CD4-positive, alpha-beta memory T cell (primary cell): ENCODE measurements around the gene WDR12. TPM values are rescaled to one million over a fixed set of nuclear protein-coding genes. Genes with fewer than 3 reads are reported as not detected.
"Not testable (repeated sequence)": the region's sequence is repeated elsewhere in the genome, so short reads cannot be mapped to it uniquely, and the experiment has no call there.

Experiments used
- CTCF ChIA-PET: fragments of 350-600 bp; sonication (Branson Sonifier 250); formaldehyde crosslinking; loops from one replicate; lab custom pipeline; 2021; ENCODE audit warnings: inconsistent platforms; ENCODE audit not compliant: partially characterized antibody; lab: Charles Lee
- POLR2A ChIA-PET: fragments of 350-600 bp; sonication (Branson Sonifier 250); formaldehyde crosslinking; loops from one replicate; lab custom pipeline; 2021; ENCODE audit not compliant: partially characterized antibody; lab: Charles Lee
- DNase-seq, 5 donors: peaks; one replicate each; pipeline versions ENCODE4 v3.0.0 to v3.0.0-alpha.2; 2020 to 2022; ENCODE audit warnings: mixed read lengths in 1 of 5
- H3K27ac ChIP-seq: one replicate; pipeline ENCODE4 v1.7.0; 2013; ENCODE audit warnings: low read depth, low read length
- H3K27me3 ChIP-seq: 2 replicates; pipeline ENCODE4 v1.7.0; 2013; ENCODE audit warnings: mild to moderate bottlenecking, low read length, moderate library complexity; ENCODE audit not compliant: insufficient read depth
- H3K36me3 ChIP-seq: 2 replicates; pipeline ENCODE4 v1.7.0; 2013; ENCODE audit warnings: mild to moderate bottlenecking, low read length, moderate library complexity; ENCODE audit not compliant: insufficient read depth
- H3K4me1 ChIP-seq: 2 replicates; pipeline ENCODE4 v1.7.0; 2013; ENCODE audit warnings: mild to moderate bottlenecking, low read length, moderate library complexity; ENCODE audit not compliant: insufficient read depth
- H3K4me3 ChIP-seq, 2 donors: one replicate each; pipeline ENCODE4 v1.7.0; 2013; ENCODE audit warnings: low read length in 2 of 2, mild to moderate bottlenecking in 1 of 2
- H3K9me3 ChIP-seq, 2 donors: one replicate each; pipeline ENCODE4 v1.7.0; 2013; ENCODE audit warnings: low read length in 2 of 2, control low read depth in 1 of 2; ENCODE audit not compliant: control insufficient read depth in 1 of 2
- H3K27ac Mint-ChIP-seq, 7 donors: one replicate each; pipeline ENCODE4 v1.8.0; 2020 to 2021; ENCODE audit warnings: mixed read lengths in 7 of 7, mild to moderate bottlenecking in 6 of 7, inconsistent platforms in 3 of 7, moderate library complexity in 3 of 7
- H3K27me3 Mint-ChIP-seq, 2 donors: one replicate each; pipeline ENCODE4 v1.8.0; 2020 to 2021; ENCODE audit warnings: mixed read lengths in 2 of 2
- H3K36me3 Mint-ChIP-seq, 2 donors: one replicate each; pipeline ENCODE4 v1.8.0; 2020 to 2021; ENCODE audit warnings: mixed read lengths in 2 of 2, inconsistent platforms in 1 of 2, mild to moderate bottlenecking in 1 of 2
- H3K4me1 Mint-ChIP-seq, 4 donors: one replicate each; pipeline ENCODE4 v1.8.0; 2020 to 2021; ENCODE audit warnings: mixed read lengths in 4 of 4, mild to moderate bottlenecking in 1 of 4
- H3K4me3 Mint-ChIP-seq, 8 donors: one replicate each; pipeline ENCODE4 v1.8.0; 2020 to 2021; ENCODE audit warnings: mixed read lengths in 8 of 8, mild to moderate bottlenecking in 7 of 8, moderate library complexity in 6 of 8, inconsistent platforms in 3 of 8
- H3K9me3 Mint-ChIP-seq, 8 donors: one replicate each; pipeline ENCODE4 v1.8.0; 2020 to 2021; ENCODE audit warnings: mixed read lengths in 8 of 8, mild to moderate bottlenecking in 5 of 8, inconsistent platforms in 3 of 8, moderate library complexity in 1 of 8
- intact Hi-C: fragments of 100-400 bp; cut with micrococcal nuclease; formaldehyde crosslinking; loops from one replicate; pipeline ENCODE4 v1.15.1; 2023
- polyA plus RNA-seq, 2 donors: library from polyadenylated mRNA; unstranded; fragments of 300-500 nt; fragmentation: Illumina TruSeq; gene quantifications; one replicate each; pipeline ENCODE4 v1.2.3, GENCODE V29; 2021
- total RNA-seq, 2 experiments: library from RNA; stranded (reverse); gene quantifications; one replicate each; pipeline ENCODE4 v1.2.3, GENCODE V29; 2021

WDR12 gene
- total RNA-seq = 10 to 100 TPM; 21.3 to 25.0 TPM
- polyA plus RNA-seq = 10 to 100 TPM; 16.5 to 20.0 TPM

GRCh38 chr2:202911512-202912341, at the start of gene WDR12, which contains the start of gene CARF:
Gene WDR12 (minus strand): TSS chr2:202911673. CDS start chr2:202911476, 197 bp downstream.
Gene CARF (plus strand): TSS chr2:202912275. CDS start chr2:202941903, 29,628 bp downstream.
- H3K4me1 ChIP-seq = peaks cover 15% of the 10 kb centered on the region
- no peaks in the 10 kb centered on the region for H3K9me3 ChIP-seq
- intact Hi-C loops = loop anchor here (1.0 to 5.0 kb wide), 4 partner anchors 103 to 1459 kb away; partner anchors contain the start of genes FAM117B, NBEAL1, STRADB and TRAK2
- ChIA-PET POLR2A (interaction anchor here (0.9 to 2.4 kb wide), 9 partner anchors 37 to 534 kb away, joined by 3 to 28 read pairs (median 4); partner anchors contain the start of genes CYP20A1, FAM117B, ICA1L and NBEAL1), CTCF (interaction anchor here (0.6 to 2.1 kb wide), 5 partner anchors 11 to 906 kb away, joined by 3 to 7 read pairs (median 3); partner anchors contain the start of gene CYP20A1)
- H3K4me3 ChIP-seq = peak within 1 kb of the TSS; percentile 94 to 96
- peak within 1 kb of the TSS; percentile 92 to 99 (median 98) for H3K4me3 Mint-ChIP-seq
- DNase-seq = peak; percentile 92
- H3K27me3 Mint-ChIP-seq = no peaks in the 10 kb centered on the region
- H3K9me3 Mint-ChIP-seq = no peaks in the 10 kb centered on the region
- peak within 1 kb of the TSS; percentile 93 to 99 (median 98) for H3K27ac Mint-ChIP-seq
- no peaks in the 10 kb centered on the region for H3K27me3 ChIP-seq
- H3K4me1 Mint-ChIP-seq = peaks cover 16 to 48% (median 32%) of the 10 kb centered on the region in 4 donors
- peaks cover 0 to 12% of the 10 kb centered on the region in 2 donors for H3K36me3 Mint-ChIP-seq
- H3K36me3 ChIP-seq = no peaks in the 10 kb centered on the region
- peak within 1 kb of the TSS; percentile 74 for H3K27ac ChIP-seq

- CTCF ChIA-PET = no interaction called here
- Mint-ChIP-seq H3K27ac (no peak overlapping the region), H3K36me3 (peaks cover 29 to 33% of the 10 kb centered on the region in 2 donors), H3K27me3 (no peaks in the 10 kb centered on the region), H3K9me3 (no peaks in the 10 kb centered on the region), H3K4me1 (no peaks in the 10 kb centered on the region), H3K4me3 (no peak overlapping the region)
- no peaks in the 10 kb centered on the region for H3K27me3 ChIP-seq
- no peaks in the 10 kb centered on the region for H3K4me1 ChIP-seq
- no peak overlapping the region for H3K4me3 ChIP-seq
- no peaks in the 10 kb centered on the region for H3K9me3 ChIP-seq
- H3K27ac ChIP-seq = no peak overlapping the region
- peaks cover 8% of the 10 kb centered on the region for H3K36me3 ChIP-seq
- intact Hi-C loops = no loop called here
- DNase-seq = no peak
- POLR2A ChIA-PET = no interaction called here
Observed at GRCh38 chr2:202960524-202960923, 49.1 kb upstream of the WDR12 start.

GRCh38 chr2:202950592-202950991, 39.1 kb upstream of the WDR12 start:
- Histone ChIP-seq H3K9me3 (no peaks in the 10 kb centered on the region), H3K27me3 (no peaks in the 10 kb centered on the region), H3K4me1 (no peaks in the 10 kb centered on the region), H3K27ac (no peak overlapping the region), H3K36me3 (peaks cover 3% of the 10 kb centered on the region), H3K4me3 (no peak overlapping the region)
- CTCF ChIA-PET = no interaction called here
- no peak for DNase-seq
- Mint-ChIP-seq H3K4me1 (peaks cover 0 to 2% (median 0%) of the 10 kb centered on the region in 4 donors), H3K36me3 (peaks cover 41 to 48% of the 10 kb centered on the region in 2 donors), H3K4me3 (no peak overlapping the region), H3K27ac (no peak overlapping the region), H3K27me3 (no peaks in the 10 kb centered on the region), H3K9me3 (peaks cover under 1 to 26% (median 11%) of the 10 kb centered on the region in 8 donors)
- POLR2A ChIA-PET = no interaction called here
- intact Hi-C loops = no loop called here

- Mint-ChIP-seq H3K36me3 (peaks cover 46 to 56% of the 10 kb centered on the region in 2 donors), H3K9me3 (peaks cover 2 to 31% (median 16%) of the 10 kb centered on the region in 8 donors)
- H3K9me3 ChIP-seq, H3K27ac ChIP-seq, H3K4me1 ChIP-seq, intact Hi-C loops, H3K36me3 ChIP-seq, H3K4me1 Mint-ChIP-seq, H3K4me3 ChIP-seq, DNase-seq, H3K27me3 ChIP-seq, H3K27me3 Mint-ChIP-seq, POLR2A ChIA-PET, H3K27ac Mint-ChIP-seq, H3K4me3 Mint-ChIP-seq: not testable (repeated sequence)
- CTCF ChIA-PET = interaction anchor here (1.2 kb wide), 1 partner anchor 22 kb away, joined by 4 read pairs; no protein-coding TSS in a partner anchor
Observed at GRCh38 chr2:202949333-202949732, 37.9 kb upstream of the WDR12 start.

GRCh38 chr2:202945497-202945896, 34.0 kb upstream of the WDR12 start:
- H3K4me3 ChIP-seq = no peak overlapping the region
- no peaks in the 10 kb centered on the region for H3K4me1 ChIP-seq
- Mint-ChIP-seq H3K27ac (no peak overlapping the region), H3K27me3 (no peaks in the 10 kb centered on the region), H3K4me3 (no peak overlapping the region), H3K4me1 (no peaks in the 10 kb centered on the region), H3K36me3 (peaks cover 51 to 52% of the 10 kb centered on the region in 2 donors), H3K9me3 (peaks cover 2 to 31% (median 16%) of the 10 kb centered on the region in 8 donors)
- no peak for DNase-seq
- intact Hi-C loops = no loop called here
- H3K27ac ChIP-seq = no peak overlapping the region
- no peaks in the 10 kb centered on the region for H3K9me3 ChIP-seq
- ChIA-PET CTCF (no interaction called here), POLR2A (no interaction called here)
- H3K27me3 ChIP-seq = no peaks in the 10 kb centered on the region
- H3K36me3 ChIP-seq = no peaks in the 10 kb centered on the region

- Histone ChIP-seq H3K27me3 (no peaks in the 10 kb centered on the region), H3K27ac (no peak overlapping the region), H3K4me3 (no peak overlapping the region), H3K9me3 (no peaks in the 10 kb centered on the region), H3K4me1 (no peaks in the 10 kb centered on the region), H3K36me3 (no peaks in the 10 kb centered on the region)
- Mint-ChIP-seq H3K27me3 (no peaks in the 10 kb centered on the region), H3K4me3 (no peak overlapping the region), H3K27ac (no peak overlapping the region), H3K9me3 (peaks cover 2 to 31% (median 16%) of the 10 kb centered on the region in 8 donors), H3K36me3 (peaks cover 54 to 55% of the 10 kb centered on the region in 2 donors), H3K4me1 (no peaks in the 10 kb centered on the region)
- ChIA-PET CTCF (no interaction called here), POLR2A (no interaction called here)
- intact Hi-C loops = no loop called here
- DNase-seq = no peak
Observed at GRCh38 chr2:202944816-202945215, 33.3 kb upstream of the WDR12 start.

- H3K27ac Mint-ChIP-seq = no peak overlapping the region
- peaks cover 2 to 31% (median 16%) of the 10 kb centered on the region in 8 donors for H3K9me3 Mint-ChIP-seq
- POLR2A ChIA-PET = no interaction called here
- Histone ChIP-seq H3K36me3 (no peaks in the 10 kb centered on the region), H3K27me3 (no peaks in the 10 kb centered on the region), H3K4me3 (no peak overlapping the region), H3K9me3 (no peaks in the 10 kb centered on the region), H3K27ac (no peak overlapping the region), H3K4me1 (no peaks in the 10 kb centered on the region)
- H3K36me3 Mint-ChIP-seq = peaks cover 54 to 55% of the 10 kb centered on the region in 2 donors
- H3K4me1 Mint-ChIP-seq = no peaks in the 10 kb centered on the region
- H3K27me3 Mint-ChIP-seq = no peaks in the 10 kb centered on the region
- CTCF ChIA-PET = no interaction called here
- intact Hi-C loops = no loop called here
- DNase-seq = no peak
- H3K4me3 Mint-ChIP-seq = no peak overlapping the region
Observed at GRCh38 chr2:202944408-202944807, 32.9 kb upstream of the WDR12 start.
